Effector memory CD4-positive, alpha-beta T cell (primary cell): ENCODE results near the gene CMSS1.
A peak's percentile ranks its signal among the peaks of the same experiment; 100 is the strongest.

Source experiments
- DNase-seq, 3 donors: peaks; one replicate each; pipeline ENCODE4 v3.0.0-alpha.2; 2020
- H3K27ac ChIP-seq: 2 replicates; pipeline ENCODE4 v1.7.0; 2013; ENCODE audit warnings: mild to moderate bottlenecking, low read length, moderate library complexity; ENCODE audit not compliant: insufficient read depth, poor library complexity, severe bottlenecking
- H3K27me3 ChIP-seq: replicated peaks from 2 replicates; pipeline ENCODE4 v1.7.0; 2013; ENCODE audit warnings: mild to moderate bottlenecking, low read length; ENCODE audit not compliant: insufficient read depth, control insufficient read depth, poor library complexity, severe bottlenecking
- H3K36me3 ChIP-seq: 2 replicates; pipeline ENCODE4 v1.7.0; 2013; ENCODE audit warnings: mild to moderate bottlenecking, low read length, moderate library complexity; ENCODE audit not compliant: control insufficient read depth, insufficient read depth
- H3K4me1 ChIP-seq: 2 replicates; pipeline ENCODE4 v1.7.0; 2013; ENCODE audit warnings: low read length, mild to moderate bottlenecking; ENCODE audit not compliant: control insufficient read depth, insufficient read depth, poor library complexity, severe bottlenecking
- H3K4me3 ChIP-seq: 2 replicates; pipeline ENCODE4 v1.7.0; 2013; ENCODE audit warnings: low read length, low read depth, mild to moderate bottlenecking; ENCODE audit not compliant: insufficient read depth, poor library complexity, severe bottlenecking
- H3K9me3 ChIP-seq: 2 replicates; pipeline ENCODE4 v1.7.0; 2013; ENCODE audit warnings: mild to moderate bottlenecking, low read length, moderate library complexity; ENCODE audit not compliant: control insufficient read depth

The CMSS1 gene

DNA sequence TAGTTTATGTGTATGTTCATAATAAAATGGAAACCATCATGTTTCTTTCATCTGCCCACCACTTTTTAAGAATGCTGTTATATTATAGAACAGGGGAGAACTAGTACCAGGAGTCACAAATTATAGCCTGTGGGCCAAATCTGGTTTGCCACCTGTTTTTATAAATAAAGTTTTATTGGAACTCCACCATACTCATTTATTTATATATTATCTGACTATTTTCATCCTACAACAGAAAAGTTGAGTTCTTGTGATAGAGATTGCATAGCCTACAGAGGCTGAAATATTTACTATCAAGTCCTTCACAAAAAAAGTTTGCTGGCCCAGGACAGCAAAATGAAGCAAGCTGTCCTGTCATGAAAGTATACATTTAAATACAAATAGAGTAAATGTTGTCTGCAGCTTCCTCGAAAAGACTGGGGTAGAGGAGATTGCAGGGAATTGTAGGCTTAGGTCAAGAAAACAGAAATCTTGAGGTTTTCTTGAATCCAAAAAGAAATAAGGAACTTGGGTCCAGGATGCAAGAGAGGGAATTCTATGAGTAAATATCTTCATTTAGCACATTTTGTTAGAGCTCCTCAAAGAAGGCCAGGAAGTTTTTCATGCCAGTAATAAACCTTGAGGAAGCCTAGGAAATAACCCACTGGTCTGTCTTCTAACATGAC lies 255.5 kb downstream of the CMSS1 start:
- Histone ChIP-seq H3K9me3 (no peaks in the 10 kb centered on the region), H3K27me3 (no peaks in the 10 kb centered on the region), H3K36me3 (no peaks in the 10 kb centered on the region), H3K4me1 (peaks cover 14% of the 10 kb centered on the region), H3K27ac (no peak overlapping the region), H3K4me3 (peak overlapping the region; percentile 19)
- no peak for DNase-seq

DNA sequence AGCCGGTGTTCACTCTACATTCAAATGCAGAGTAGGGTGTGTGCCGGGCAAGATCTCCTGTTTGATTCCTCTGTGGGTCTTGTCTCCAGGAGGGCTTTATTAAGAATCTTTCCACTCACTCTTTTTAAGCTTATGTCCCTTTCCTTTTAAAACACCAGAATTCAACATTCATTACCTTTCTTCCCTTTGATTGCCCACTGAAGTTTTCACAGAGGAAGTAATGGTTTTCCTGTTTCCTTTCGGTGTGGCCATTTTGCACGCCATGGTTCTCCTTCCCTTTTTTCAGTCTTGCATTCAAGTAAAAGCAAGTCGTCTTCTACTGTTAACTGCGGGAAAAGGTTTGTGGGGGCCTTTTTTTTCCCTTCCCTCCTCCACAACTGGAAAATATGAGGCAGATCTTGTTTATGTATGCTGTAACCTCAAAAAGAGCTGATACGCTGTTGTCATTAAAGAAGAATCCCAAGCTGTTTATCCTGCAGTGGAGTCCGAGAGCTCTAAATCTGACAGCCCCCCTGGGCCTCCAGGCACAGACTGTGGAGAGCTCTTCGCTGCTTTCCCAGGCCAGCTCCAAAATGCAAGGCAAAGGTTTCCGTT lies 256.1 kb downstream of the CMSS1 start:
- Histone ChIP-seq H3K4me3 (peak overlapping the region; percentile 19), H3K36me3 (no peaks in the 10 kb centered on the region), H3K4me1 (peaks cover 14% of the 10 kb centered on the region), H3K9me3 (no peaks in the 10 kb centered on the region), H3K27ac (no peak overlapping the region), H3K27me3 (no peaks in the 10 kb centered on the region)
- no peak for DNase-seq

DNA sequence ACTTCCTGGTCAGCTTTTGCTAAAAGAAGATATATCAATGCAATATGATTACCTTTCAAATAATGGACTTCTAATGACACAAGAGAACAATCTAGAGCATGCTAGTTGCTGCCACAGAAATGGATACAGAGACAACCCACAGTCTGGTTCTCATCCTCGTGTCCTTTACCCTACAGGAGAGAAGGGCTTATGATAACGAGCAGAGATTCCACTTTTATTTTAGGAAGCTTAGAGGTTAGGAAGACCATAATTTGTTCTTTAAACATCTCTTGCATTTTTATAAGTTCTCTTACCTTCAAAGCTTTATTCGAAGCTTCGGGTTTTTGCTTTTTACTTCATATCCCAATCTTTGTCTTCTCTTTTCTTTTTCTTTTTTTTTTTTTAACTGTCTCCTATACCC lies 257.5 kb downstream of the CMSS1 start:
- Histone ChIP-seq H3K27me3 (no peaks in the 10 kb centered on the region), H3K27ac (no peak overlapping the region), H3K4me3 (no peak overlapping the region), H3K9me3 (no peaks in the 10 kb centered on the region), H3K4me1 (peaks cover 14% of the 10 kb centered on the region), H3K36me3 (no peaks in the 10 kb centered on the region)
- no peak for DNase-seq

GRCh38 chr3:100075851-100076730 lies 258.4 kb downstream of the CMSS1 start:
- Histone ChIP-seq H3K9me3 (no peaks in the 10 kb centered on the region), H3K27me3 (no peaks in the 10 kb centered on the region), H3K4me1 (peaks cover 14% of the 10 kb centered on the region), H3K27ac (no peak overlapping the region), H3K36me3 (no peaks in the 10 kb centered on the region), H3K4me3 (no peak overlapping the region)
- no peak for DNase-seq

GRCh38 chr3:100076731-100077529 lies 259.3 kb downstream of the CMSS1 start:
- H3K27me3 ChIP-seq = no peaks in the 10 kb centered on the region
- H3K9me3 ChIP-seq = no peaks in the 10 kb centered on the region
- H3K36me3 ChIP-seq = no peaks in the 10 kb centered on the region
- no peak overlapping the region for H3K4me3 ChIP-seq
- H3K4me1 ChIP-seq = peaks cover 14% of the 10 kb centered on the region
- H3K27ac ChIP-seq = no peak overlapping the region
- DNase-seq = no peak

GRCh38 chr3:100079328-100079727 lies 261.7 kb downstream of the CMSS1 start:
- H3K4me1 ChIP-seq = no peaks in the 10 kb centered on the region
- H3K36me3 ChIP-seq = no peaks in the 10 kb centered on the region
- no peak for DNase-seq
- no peak overlapping the region for H3K27ac ChIP-seq
- no peaks in the 10 kb centered on the region for H3K9me3 ChIP-seq
- H3K27me3 ChIP-seq = no peaks in the 10 kb centered on the region
- no peak overlapping the region for H3K4me3 ChIP-seq

DNA sequence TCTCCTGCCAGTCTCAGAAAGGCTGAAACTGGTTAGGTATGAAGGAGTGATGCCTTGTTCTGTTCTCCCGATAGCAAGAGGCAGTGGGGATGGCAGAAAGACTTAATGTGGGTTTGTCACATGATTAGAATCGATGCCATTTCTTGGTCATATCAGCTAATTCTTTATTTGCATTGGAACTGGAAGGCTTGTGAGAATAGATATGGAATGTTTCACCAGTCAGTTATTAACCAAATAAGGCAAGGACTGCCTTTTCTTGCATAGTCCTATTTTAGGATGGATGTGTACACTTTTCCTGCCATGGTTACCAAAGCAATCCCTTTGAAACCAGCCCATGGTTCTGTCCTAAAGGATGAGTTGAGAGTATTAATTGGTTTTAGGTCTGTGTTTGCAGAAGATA lies 262.9 kb downstream of the CMSS1 start:
- H3K36me3 ChIP-seq = no peaks in the 10 kb centered on the region
- no peaks in the 10 kb centered on the region for H3K4me1 ChIP-seq
- no peak overlapping the region for H3K27ac ChIP-seq
- H3K27me3 ChIP-seq = no peaks in the 10 kb centered on the region
- no peak overlapping the region for H3K4me3 ChIP-seq
- DNase-seq = no peak
- H3K9me3 ChIP-seq = no peaks in the 10 kb centered on the region

DNA sequence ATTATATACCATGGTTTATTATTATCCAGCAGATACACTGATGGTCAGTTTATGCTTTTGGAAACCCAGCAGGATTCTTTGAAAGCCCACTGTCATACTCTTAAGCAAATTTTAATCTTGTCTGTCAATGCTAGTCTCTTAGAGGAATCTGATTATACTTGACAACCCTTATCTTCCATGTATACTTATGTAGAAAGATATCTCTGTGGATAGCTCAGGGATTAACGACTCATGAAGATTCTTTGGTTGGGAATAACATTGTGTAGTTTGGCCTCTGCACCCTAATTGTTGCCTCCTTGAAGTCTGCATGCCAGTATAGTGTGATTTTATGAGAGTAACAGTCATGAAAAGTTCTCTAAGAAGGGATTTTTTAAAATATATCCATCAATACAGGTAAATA lies 263.6 kb downstream of the CMSS1 start:
- H3K9me3 ChIP-seq = no peaks in the 10 kb centered on the region
- no peak overlapping the region for H3K27ac ChIP-seq
- DNase-seq = no peak
- H3K4me3 ChIP-seq = no peak overlapping the region
- H3K4me1 ChIP-seq = no peaks in the 10 kb centered on the region
- no peaks in the 10 kb centered on the region for H3K27me3 ChIP-seq
- no peaks in the 10 kb centered on the region for H3K36me3 ChIP-seq

DNA sequence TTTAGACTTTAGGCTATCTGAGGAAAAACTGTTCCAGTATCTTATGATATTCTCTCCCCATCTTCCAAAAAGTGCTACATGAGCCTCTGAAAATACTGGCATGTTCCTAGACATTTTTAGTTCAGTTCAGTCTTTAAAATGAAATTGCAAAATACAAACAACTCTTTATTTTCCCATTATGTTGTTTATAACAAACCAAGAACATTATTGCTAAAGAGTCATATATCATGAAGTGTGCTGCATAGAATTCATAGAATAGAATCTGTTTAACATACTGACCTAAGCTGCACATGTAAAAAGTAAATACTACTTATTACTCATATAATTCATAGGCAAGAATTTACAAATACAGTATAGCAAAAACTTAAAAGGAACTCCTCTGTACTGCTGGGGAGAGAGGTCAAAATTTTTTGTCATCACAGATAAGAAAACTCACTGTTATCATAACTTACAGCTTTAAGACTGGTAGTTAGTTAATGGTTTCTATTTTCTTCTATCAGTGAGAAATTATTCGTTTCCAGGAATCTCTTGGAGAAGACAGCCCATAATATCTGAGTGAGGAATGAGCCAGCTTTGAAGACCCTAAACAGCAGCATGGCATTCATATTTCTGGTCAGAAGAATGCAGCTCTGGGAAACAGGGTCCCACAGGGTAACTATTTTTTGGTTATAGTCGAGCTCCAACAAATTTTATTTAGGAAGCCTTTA lies 264.5 kb downstream of the CMSS1 start:
- DNase-seq = no peak
- H3K27ac ChIP-seq = no peak overlapping the region
- H3K4me1 ChIP-seq = no peaks in the 10 kb centered on the region
- H3K9me3 ChIP-seq = no peaks in the 10 kb centered on the region
- H3K27me3 ChIP-seq = no peaks in the 10 kb centered on the region
- no peaks in the 10 kb centered on the region for H3K36me3 ChIP-seq
- no peak overlapping the region for H3K4me3 ChIP-seq
